Adrenal gland (tissue), 5 donors: Measurements from ENCODE around the gene TBC1D9B.

ENCODE experiments used
- CTCF ChIP-seq, 6 experiments: fragments of 450-650 bp in 4 of 6; fragments of 200-600 bp in 2 of 6; sonication (generic) in 1 of 6; IDR thresholded peaks; 1 replicate in 5 of 6; 2 replicates in 1 of 6; pipeline versions ENCODE4 v1.5.1 to v1.8.0; 2016 to 2021; ENCODE audit warnings: antibody characterized with exemption in 6 of 6, mild to moderate bottlenecking in 2 of 6, moderate library complexity in 1 of 6
- POLR2A ChIP-seq, 2 donors: fragments of 450-650 bp; IDR thresholded peaks; one replicate each; pipeline ENCODE4 v1.6.1; 2017; ENCODE audit warnings: antibody characterized with exemption in 2 of 2, mild to moderate bottlenecking in 2 of 2, moderate library complexity in 1 of 2
- donor health status: DM: no; HTN: no; CAD: no.

DNA sequence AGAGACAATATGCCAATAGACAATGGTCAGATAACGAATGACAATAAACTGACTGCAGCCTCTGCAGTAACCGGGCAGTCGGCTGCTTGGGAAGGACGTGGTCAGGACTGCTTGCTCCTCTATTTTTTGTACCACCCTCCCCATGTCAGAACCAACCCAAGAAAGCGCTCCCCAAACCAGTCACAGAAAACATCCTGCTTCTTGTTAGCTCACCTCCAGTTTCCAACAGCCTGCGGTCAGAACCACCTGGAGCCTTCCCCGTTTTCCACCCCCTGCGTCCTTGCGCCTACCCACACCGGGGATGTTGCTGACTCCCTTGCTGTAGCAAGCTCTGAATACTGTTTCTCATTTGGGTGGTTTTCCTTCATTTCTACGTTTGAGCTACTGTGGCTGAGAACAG, 47.4 kb downstream of the TBC1D9B start:
- TF ChIP-seq CTCF (IDR thresholded peaks at IDR 0.05), result no peak
- no peak for TF ChIP-seq POLR2A (IDR thresholded peaks at IDR 0.05)
